Omental fat pad (tissue), 4 donors: ENCODE results near the gene CCDC106. TPM values are rescaled to one million over a fixed set of nuclear protein-coding genes. Genes with fewer than 3 reads are reported as not detected.

Experiments
- ATAC-seq: fragments of 150-250 bp; one replicate; pipeline ENCODE4 v1.9.1; 2016; ENCODE audit warnings: mild to moderate bottlenecking, moderate library complexity; ENCODE audit not compliant: low FRiP score
- DNase-seq: peaks from one replicate; pipeline ENCODE4 v3.0.0-alpha.2; 2019; ENCODE audit warnings: low spot score
- CTCF ChIP-seq, 3 donors: fragments of 450-650 bp; IDR thresholded peaks; one replicate each; pipeline ENCODE4 v1.5.1; 2016 to 2017; ENCODE audit warnings: antibody characterized with exemption in 3 of 3, mild to moderate bottlenecking in 3 of 3, moderate library complexity in 2 of 3
- total RNA-seq, 4 donors: library from RNA; depleted of rRNA; stranded (reverse); fragments of >200 nt; gene quantifications; one replicate each; pipeline ENCODE4 v1.1.0, GENCODE V29; 2016

CCDC106 gene
- total RNA-seq, 4 donors from 2014 or later = 9.8 to 15.2 (median 11.0) TPM

GRCh38 chr19:55694656-55695491 lies 46.9 kb downstream of the CCDC106 start:
- TF ChIP-seq CTCF (IDR thresholded peaks at IDR 0.05) = no peak
- ATAC-seq (no peak), DNase-seq (no peak)

- ATAC-seq (no peak), DNase-seq (no peak)
- no peak for TF ChIP-seq CTCF (IDR thresholded peaks at IDR 0.05)
Observed at GRCh38 chr19:55695511-55696290, 47.7 kb downstream of the CCDC106 start.

GRCh38 chr19:55696301-55697068 lies 48.5 kb downstream of the CCDC106 start:
- DNase-seq (no peak), ATAC-seq (no peak)
- no peak for TF ChIP-seq CTCF (IDR thresholded peaks at IDR 0.05)

- no peak for TF ChIP-seq CTCF (IDR thresholded peaks at IDR 0.05)
- no peak for ATAC-seq
- no peak for DNase-seq
Observed at GRCh38 chr19:55697069-55697440, 49.0 kb downstream of the CCDC106 start.

- ATAC-seq (no peak), DNase-seq (no peak)
- no peak for TF ChIP-seq CTCF (IDR thresholded peaks at IDR 0.05)
Observed at GRCh38 chr19:55697698-55698097, 49.7 kb downstream of the CCDC106 start.

GRCh38 chr19:55698256-55698655 lies 50.2 kb downstream of the CCDC106 start:
- no peak for TF ChIP-seq CTCF (IDR thresholded peaks at IDR 0.05)
- ATAC-seq = no peak
- no peak for DNase-seq
